ENCODE results near the gene TRIM50. TPM values are rescaled to one million over a fixed set of nuclear protein-coding genes. Genes with fewer than 3 reads are reported as not detected.
A peak's percentile ranks its signal among the peaks of the same experiment; 100 is the strongest.
"Not testable (repeated sequence)": the region's sequence is repeated elsewhere in the genome, so short reads cannot be mapped to it uniquely, and the experiment has no call there.

Gene TRIM50
- total RNA-seq (2016; rRNA removed; fragmentation: Illumina TruSeq; extraction: Trizol), result 21.1 and 24.5 TPM in 2 replicates
- 3.9 and 4.9 TPM in 2 replicates for total RNA-seq (2016; cell fraction: cytosol; rRNA removed; fragmentation: Illumina TruSeq; extraction: Trizol; ENCODE audit: low read depth)
- 16.1 and 26.1 TPM in 2 replicates for total RNA-seq (2016; cell fraction: insoluble cytoplasmic fraction; rRNA removed; fragmentation: Illumina TruSeq; extraction: Trizol)
- total RNA-seq (2016; cell fraction: membrane; rRNA removed; fragmentation: Illumina TruSeq; extraction: Trizol), result 9.4 and 10.8 TPM in 2 replicates
- total RNA-seq (2016; cell fraction: nucleus; rRNA removed; fragmentation: Illumina TruSeq; extraction: Trizol), result 23.9 and 26.7 TPM in 2 replicates
- 4.2 and 5.4 TPM in 2 replicates for polyA plus RNA-seq (2011; rRNA removed)
- polyA plus RNA-seq (2011; cell fraction: cytosol; rRNA removed), result 1.6 and 3.8 TPM in 2 replicates
- polyA plus RNA-seq (2011; cell fraction: nucleus; rRNA removed), result 33.8 and 40.4 TPM in 2 replicates
- 3.0 TPM in 2 replicates for polyA plus RNA-seq (2012)
- 4.1 and 4.2 TPM in 2 replicates for polyA plus RNA-seq (2016; cell fraction: cytosol; fragmentation: Illumina TruSeq; extraction: Trizol; ENCODE audit: low read depth)
- 19.1 and 25.4 TPM in 2 replicates for polyA plus RNA-seq (2016; cell fraction: insoluble cytoplasmic fraction; fragmentation: Illumina TruSeq; extraction: Trizol; ENCODE audit: low read depth)
- polyA plus RNA-seq (2016; cell fraction: membrane; fragmentation: Illumina TruSeq; extraction: Trizol; ENCODE audit: low read depth), result 6.7 and 7.5 TPM in 2 replicates
- 87.0 and 93.3 TPM in 2 replicates for polyA plus RNA-seq (2016; cell fraction: nucleus; fragmentation: Illumina TruSeq; extraction: Trizol; ENCODE audit: insufficient read depth, low read depth)
- 7.4 TPM in 1 of 2 replicates, not detected in the other for polyA minus RNA-seq (2011; rRNA and poly(A)+ RNA removed; ENCODE audit: low replicate concordance)
- polyA minus RNA-seq (2011; cell fraction: cytosol; rRNA and poly(A)+ RNA removed), result 0.99 and 1.8 TPM in 2 replicates
- 4.5 and 4.7 TPM in 2 replicates for polyA minus RNA-seq (2011; cell fraction: nucleus; rRNA and poly(A)+ RNA removed)
- Bru-seq, nascent RNA, result percentile 78 among the genes with signal in this experiment
- BruChase-seq, experiment 1, labeled RNA remaining after a 6-hour chase, result percentile 93 among the genes with signal in this experiment
- BruChase-seq, experiment 2, labeled RNA remaining after a 2-hour chase, result percentile 86 among the genes with signal in this experiment
- long read RNA-seq, experiment 1, partial matches to known transcripts, result 1 of 7 reads
- long read RNA-seq, experiment 1, other reads (novel, unspliced or antisense), result 2 of 7 reads
- long read RNA-seq, experiment 2, partial matches to known transcripts, result 4 of 13 reads
- long read RNA-seq, experiment 2, other reads (novel, unspliced or antisense), result 5 of 13 reads

DNA sequence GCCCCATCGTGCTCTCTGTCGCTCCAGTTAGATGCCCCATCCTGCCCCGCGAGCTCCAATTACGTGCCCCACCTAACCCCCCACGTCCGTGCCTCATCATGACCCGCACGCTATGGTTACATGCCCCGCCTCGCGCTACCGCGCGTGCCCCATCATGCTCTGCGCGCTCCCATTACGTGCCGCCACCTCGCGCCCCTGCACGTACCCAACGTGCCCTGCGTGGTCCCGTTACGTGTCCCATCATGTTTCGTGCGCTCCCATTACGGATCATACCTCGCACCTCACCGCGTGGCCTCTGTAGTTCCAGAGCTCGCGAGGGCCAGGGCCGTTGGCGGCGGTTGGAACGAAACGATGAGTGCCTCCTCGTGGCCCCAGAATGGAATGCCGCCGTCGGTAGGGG is at the start of gene TRIM50, which contains the start of gene FKBP6:
Gene TRIM50 (minus strand): TSS at position 161 of the 400 bp plus-strand sequence. CDS start 3,295 bp downstream, outside the sequence.
Gene FKBP6 (plus strand): TSS at position 240 of the 400 bp plus-strand sequence. CDS start 268 bp downstream, outside the sequence.
- in situ Hi-C loops (cut with HindIII; ENCODE audit: extremely low pct_ligation_motif_present, low pct_unique_long_range_greater_than_20kb); intact Hi-C loops (cut with micrococcal nuclease; ENCODE audit: unreplicated experiment); H3K4me2 ChIP-seq (ENCODE audit: low read depth, low read length); H3K36me3 ChIP-seq (replicated peaks in 1 of 2; ENCODE audit: control insufficient read depth in 1 of 2, insufficient read depth in 2 of 2, low read length in 2 of 2); H2AFZ ChIP-seq (ENCODE audit: low read length); ATAC-seq; BruUV-seq (replicated peaks); H3K79me2 ChIP-seq (ENCODE audit: insufficient read depth, low read length); H4K20me1 ChIP-seq (ENCODE audit: insufficient read depth, low read length); H3K9me3 ChIP-seq (ENCODE audit: low read length); CTCF ChIA-PET (ENCODE audit: low intra/inter-chr PET ratio, low total read pairs); POLR2A ChIA-PET; DNase-seq (ENCODE audit: low spot score); H3K4me3 ChIP-seq (replicated peaks in 1 of 3; ENCODE audit: insufficient read depth in 1 of 3, low read depth in 2 of 3, low read length in 3 of 3); H3K27ac ChIP-seq (ENCODE audit: extremely low read length, insufficient read depth, low read length); FAIRE-seq; H3K9ac ChIP-seq (ENCODE audit: insufficient read depth, low read depth, low read length): not testable (repeated sequence)
- 92% methylated on average over 43 of the region's 43 CpGs for WGBS (ENCODE audit: low lambda C conversion rate)
- Histone ChIP-seq H3K4me1 (ENCODE audit: insufficient read depth, low read length) (peaks cover 67% of the 10 kb centered on the region), H3K27me3 (ENCODE audit: control insufficient read depth in 1 of 2, insufficient read depth in 2 of 2, low read length in 2 of 2) (peaks cover 2 to 14% of the 10 kb centered on the region in 2 experiments; a peak in 2 of 5 replicates)

DNA sequence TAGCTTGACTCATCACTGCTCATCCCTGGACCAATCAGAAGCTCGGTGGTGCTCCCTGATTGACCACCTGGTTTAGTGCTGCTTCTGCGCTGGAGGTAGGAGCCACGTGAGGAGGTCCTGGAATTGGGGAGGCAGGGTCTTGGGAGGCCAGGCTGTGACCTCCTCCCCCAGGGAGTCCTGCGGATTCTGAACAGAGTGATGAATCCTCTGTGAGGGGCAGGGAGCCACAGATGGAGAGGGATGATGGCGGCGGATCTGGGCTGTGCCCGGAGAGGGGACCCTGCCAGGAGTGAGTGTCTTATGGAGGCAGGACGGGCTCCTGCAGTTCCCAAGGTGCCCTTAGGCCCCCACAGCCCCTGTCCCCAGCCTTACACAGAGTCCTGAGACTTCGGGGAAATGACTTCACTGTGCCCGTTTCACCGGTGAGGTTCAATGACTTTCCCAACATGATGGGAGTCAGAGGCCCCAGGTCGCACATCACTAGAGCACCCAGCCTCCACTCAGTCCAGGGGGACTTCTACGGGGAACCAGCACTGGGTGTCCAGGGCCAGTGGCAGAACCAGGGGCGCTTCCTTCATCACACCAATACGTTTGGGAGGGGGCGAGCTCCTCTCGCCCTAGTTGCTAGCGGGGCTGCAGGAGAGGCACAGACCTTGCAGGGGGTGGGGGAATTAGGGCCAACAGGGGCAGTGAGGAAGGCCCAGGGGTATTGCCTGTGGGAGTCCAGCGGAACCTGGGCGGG is 49.0 kb upstream of the TRIM50 start:
- Histone ChIP-seq H3K9me3 (ENCODE audit: low read length) (no peaks in the 10 kb centered on the region), H4K20me1 (ENCODE audit: insufficient read depth, low read length) (no peaks in the 10 kb centered on the region), H3K27me3 (ENCODE audit: control insufficient read depth in 1 of 2, insufficient read depth in 2 of 2, low read length in 2 of 2) (peaks cover 2 to 6% of the 10 kb centered on the region in 2 experiments; a peak in 2 of 5 replicates), H3K9ac (ENCODE audit: insufficient read depth, low read depth, low read length) (no peak overlapping the region), H3K4me2 (ENCODE audit: low read depth, low read length) (no peak overlapping the region), H3K27ac (ENCODE audit: extremely low read length, insufficient read depth, low read length) (no peak overlapping the region), H3K4me1 (ENCODE audit: insufficient read depth, low read length) (no peaks in the 10 kb centered on the region), H3K4me3 (replicated peaks in 1 of 3; ENCODE audit: insufficient read depth in 1 of 3, low read depth in 2 of 3, low read length in 3 of 3) (no peak overlapping the region), H2AFZ (ENCODE audit: low read length) (no peak overlapping the region), H3K36me3 (replicated peaks in 1 of 2; ENCODE audit: control insufficient read depth in 1 of 2, insufficient read depth in 2 of 2, low read length in 2 of 2) (no peaks in the 10 kb centered on the region), H3K79me2 (ENCODE audit: insufficient read depth, low read length) (no peaks in the 10 kb centered on the region)
- intact Hi-C loops (cut with micrococcal nuclease; ENCODE audit: unreplicated experiment) (no loop called here), in situ Hi-C loops (cut with HindIII; ENCODE audit: extremely low pct_ligation_motif_present, low pct_unique_long_range_greater_than_20kb) (no loop called here)
- 73% methylated on average over 12 of the region's 20 CpGs for WGBS (ENCODE audit: low lambda C conversion rate)
- ChIA-PET CTCF (ENCODE audit: low intra/inter-chr PET ratio, low total read pairs) (no interaction called here), POLR2A (no interaction called here)
- DNase-seq (ENCODE audit: low spot score), result no peak
- no peak for FAIRE-seq
- no TSS peak for BruUV-seq (replicated peaks)
- ATAC-seq, result peak; percentile 25
- TF ChIP-seq ZNF468 (CRISPR knock-in tag; IDR thresholded peaks at IDR 0.05), result no peak
- TF ChIP-seq, protein P1, sequence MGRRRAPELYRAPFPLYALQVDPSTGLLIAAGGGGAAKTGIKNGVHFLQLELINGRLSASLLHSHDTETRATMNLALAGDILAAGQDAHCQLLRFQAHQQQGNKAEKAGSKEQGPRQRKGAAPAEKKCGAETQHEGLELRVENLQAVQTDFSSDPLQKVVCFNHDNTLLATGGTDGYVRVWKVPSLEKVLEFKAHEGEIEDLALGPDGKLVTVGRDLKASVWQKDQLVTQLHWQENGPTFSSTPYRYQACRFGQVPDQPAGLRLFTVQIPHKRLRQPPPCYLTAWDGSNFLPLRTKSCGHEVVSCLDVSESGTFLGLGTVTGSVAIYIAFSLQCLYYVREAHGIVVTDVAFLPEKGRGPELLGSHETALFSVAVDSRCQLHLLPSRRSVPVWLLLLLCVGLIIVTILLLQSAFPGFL (CRISPR knock-in tag; IDR thresholded peaks at IDR 0.05), result no peak
- TF ChIP-seq, protein P2, sequence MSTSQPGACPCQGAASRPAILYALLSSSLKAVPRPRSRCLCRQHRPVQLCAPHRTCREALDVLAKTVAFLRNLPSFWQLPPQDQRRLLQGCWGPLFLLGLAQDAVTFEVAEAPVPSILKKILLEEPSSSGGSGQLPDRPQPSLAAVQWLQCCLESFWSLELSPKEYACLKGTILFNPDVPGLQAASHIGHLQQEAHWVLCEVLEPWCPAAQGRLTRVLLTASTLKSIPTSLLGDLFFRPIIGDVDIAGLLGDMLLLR (CRISPR knock-in tag; IDR thresholded peaks at IDR 0.05), result no peak
- no peak for TF ChIP-seq SNRNP70 (IDR thresholded peaks at IDR 0.05; ENCODE audit: low read depth, low read length)
- TF ChIP-seq PAWR (CRISPR knock-in tag; IDR thresholded peaks at IDR 0.05; ENCODE audit: borderline replicate concordance), result no peak
- TF ChIP-seq, protein P3, sequence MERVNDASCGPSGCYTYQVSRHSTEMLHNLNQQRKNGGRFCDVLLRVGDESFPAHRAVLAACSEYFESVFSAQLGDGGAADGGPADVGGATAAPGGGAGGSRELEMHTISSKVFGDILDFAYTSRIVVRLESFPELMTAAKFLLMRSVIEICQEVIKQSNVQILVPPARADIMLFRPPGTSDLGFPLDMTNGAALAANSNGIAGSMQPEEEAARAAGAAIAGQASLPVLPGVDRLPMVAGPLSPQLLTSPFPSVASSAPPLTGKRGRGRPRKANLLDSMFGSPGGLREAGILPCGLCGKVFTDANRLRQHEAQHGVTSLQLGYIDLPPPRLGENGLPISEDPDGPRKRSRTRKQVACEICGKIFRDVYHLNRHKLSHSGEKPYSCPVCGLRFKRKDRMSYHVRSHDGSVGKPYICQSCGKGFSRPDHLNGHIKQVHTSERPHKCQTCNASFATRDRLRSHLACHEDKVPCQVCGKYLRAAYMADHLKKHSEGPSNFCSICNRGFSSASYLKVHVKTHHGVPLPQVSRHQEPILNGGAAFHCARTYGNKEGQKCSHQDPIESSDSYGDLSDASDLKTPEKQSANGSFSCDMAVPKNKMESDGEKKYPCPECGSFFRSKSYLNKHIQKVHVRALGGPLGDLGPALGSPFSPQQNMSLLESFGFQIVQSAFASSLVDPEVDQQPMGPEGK (CRISPR knock-in tag; IDR thresholded peaks at IDR 0.05), result no peak
